Neural progenitor cell (in vitro differentiated cells): ENCODE measurements around the gene FYTTD1. TPM values are rescaled to one million over a fixed set of nuclear protein-coding genes. Genes with fewer than 3 reads are reported as not detected.

Experiments
- DNase-seq: peaks from one replicate; pipeline ENCODE4 v3.0.0-alpha.2; 2016; ENCODE audit warnings: low spot score
- H2AFZ ChIP-seq: fragments of 200-600 bp; sonication (generic); replicated peaks from 2 replicates; pipeline ENCODE4 v1.6.1; 2016; ENCODE audit warnings: antibody characterized with exemption
- H3F3A ChIP-seq: fragments of 200-600 bp; sonication (generic); 2 replicates; pipeline ENCODE4 v1.6.1; 2016; ENCODE audit warnings: antibody characterized with exemption, low read depth
- H3K27ac ChIP-seq: fragments of 200-600 bp; sonication (generic); 2 replicates; pipeline ENCODE4 v1.5.1; 2016; ENCODE audit warnings: mild to moderate bottlenecking
- H3K27me3 ChIP-seq: fragments of 200-600 bp; sonication (generic); 2 replicates; pipeline ENCODE4 v1.6.1; 2016; ENCODE audit warnings: mild to moderate bottlenecking, moderate library complexity
- H3K36me3 ChIP-seq: fragments of 200-600 bp; sonication (generic); 2 replicates; pipeline ENCODE4 v1.5.1; 2016
- H3K4me1 ChIP-seq: fragments of 200-600 bp; sonication (generic); 2 replicates; pipeline ENCODE4 v1.6.1; 2016; ENCODE audit warnings: mixed run types
- H3K4me2 ChIP-seq: fragments of 200-600 bp; sonication (generic); 2 replicates; pipeline ENCODE4 v1.6.1; 2016
- H3K4me3 ChIP-seq: fragments of 200-600 bp; sonication (generic); 2 replicates; pipeline ENCODE4 v1.5.1; 2016
- H3K79me2 ChIP-seq: fragments of 200-600 bp; sonication (generic); 2 replicates; pipeline ENCODE4 v1.6.1; 2016; ENCODE audit warnings: low read depth
- H3K9ac ChIP-seq: fragments of 200-600 bp; sonication (generic); 2 replicates; pipeline ENCODE4 v1.6.1; 2016
- H3K9me3 ChIP-seq: fragments of 200-600 bp; sonication (generic); 2 replicates; pipeline ENCODE4 v1.5.1; 2016; ENCODE audit warnings: low read depth
- H4K20me1 ChIP-seq: fragments of 200-600 bp; sonication (generic); 2 replicates; pipeline ENCODE4 v1.6.1; 2016; ENCODE audit warnings: low read depth
- H3K27ac Mint-ChIP-seq: 3 replicates; pipeline ENCODE4 v1.8.0; 2021; ENCODE audit warnings: mixed read lengths
- H3K27me3 Mint-ChIP-seq: 2 replicates; pipeline ENCODE4 v1.8.0; 2022; ENCODE audit warnings: low read depth, mild to moderate bottlenecking, inconsistent platforms, moderate library complexity, mixed read lengths; ENCODE audit not compliant: insufficient read depth
- H3K36me3 Mint-ChIP-seq: 3 replicates; pipeline ENCODE4 v1.8.0; 2021; ENCODE audit warnings: mixed read lengths
- H3K4me1 Mint-ChIP-seq: 3 replicates; pipeline ENCODE4 v1.8.0; 2021; ENCODE audit warnings: mixed read lengths
- H3K4me3 Mint-ChIP-seq: 3 replicates; pipeline ENCODE4 v1.8.0; 2021; ENCODE audit warnings: mild to moderate bottlenecking, moderate library complexity, mixed read lengths
- H3K9me3 Mint-ChIP-seq: 3 replicates; pipeline ENCODE4 v1.8.0; 2020; ENCODE audit warnings: mixed read lengths
- EZH2 ChIP-seq: fragments of 200-600 bp; sonication (generic); IDR thresholded peaks from 2 replicates; pipeline ENCODE4 v1.6.1; 2017; ENCODE audit warnings: antibody characterized with exemption, mild to moderate bottlenecking, moderate library complexity
- EZH2phosphoT487 ChIP-seq: fragments of 200-600 bp; sonication (generic); IDR thresholded peaks from 2 replicates; pipeline ENCODE4 v1.6.1; 2017; ENCODE audit warnings: antibody characterized with exemption
- total RNA-seq: library from RNA; depleted of rRNA; stranded (reverse); fragments of >200 nt; gene quantifications from 2 replicates; pipeline ENCODE4 v1.2.3, GENCODE V29; 2015; ENCODE audit warnings: low replicate concordance
- TF ChIP-seq, protein P1 (sequence below): fragments of 200-600 bp; sonication (generic); IDR thresholded peaks from 2 replicates; pipeline ENCODE4 v1.5.1; 2017; ENCODE audit warnings: antibody characterized with exemption, mild to moderate bottlenecking

Gene FYTTD1
- total RNA-seq, 1 donor from 2014 or later: 104 TPM

DNA sequence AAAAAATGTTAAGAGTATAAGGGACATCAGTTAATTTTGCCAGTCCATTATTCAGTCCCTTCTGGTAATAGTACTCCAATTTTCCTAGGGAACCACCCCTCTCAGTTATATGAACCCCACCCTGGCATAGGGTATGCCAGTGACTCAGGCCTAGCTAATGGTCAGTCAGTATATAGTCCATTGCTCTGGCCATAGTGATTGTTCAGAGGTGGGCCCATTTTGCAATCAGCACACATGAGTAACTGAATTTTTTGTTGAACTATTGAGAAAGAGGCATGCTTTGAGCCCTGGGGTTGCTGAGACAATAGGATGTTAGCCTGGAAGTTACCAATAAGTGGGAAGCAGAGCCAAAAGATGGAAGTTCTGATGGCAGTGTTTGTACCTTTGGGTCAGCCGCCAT lies 45.5 kb downstream of the FYTTD1 start:
- no peak overlapping the region for H3K27ac ChIP-seq

DNA sequence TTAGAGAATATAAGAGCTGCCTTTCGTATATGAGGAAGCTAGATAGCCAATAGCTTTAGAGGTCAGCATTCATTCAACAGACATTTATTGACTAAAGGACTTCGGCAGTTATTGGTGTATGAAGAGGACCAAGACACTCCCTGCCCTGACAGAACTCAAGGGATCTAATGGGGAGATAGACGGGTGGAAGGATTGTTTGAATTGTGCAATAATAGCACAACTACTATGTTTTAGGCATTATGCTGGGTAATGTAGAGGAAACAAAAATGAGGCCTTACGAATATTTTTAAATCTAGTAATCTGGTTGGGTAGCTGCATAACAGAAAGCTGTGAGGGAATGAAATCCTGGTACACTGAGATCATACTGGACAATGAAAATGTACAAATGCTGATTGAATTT lies 46.4 kb downstream of the FYTTD1 start:
- no peak overlapping the region for H3K4me2 ChIP-seq
- no peak overlapping the region for H3K9ac ChIP-seq
- peaks cover 22% of the 10 kb centered on the region for H3K36me3 Mint-ChIP-seq
- no peaks in the 10 kb centered on the region for H3K27me3 ChIP-seq
- peaks cover 61% of the 10 kb centered on the region for H4K20me1 ChIP-seq
- no peak overlapping the region for H3K27ac Mint-ChIP-seq
- H2AFZ ChIP-seq: no peak overlapping the region
- no peak overlapping the region for H3K4me3 ChIP-seq
- TF ChIP-seq, protein P1, sequence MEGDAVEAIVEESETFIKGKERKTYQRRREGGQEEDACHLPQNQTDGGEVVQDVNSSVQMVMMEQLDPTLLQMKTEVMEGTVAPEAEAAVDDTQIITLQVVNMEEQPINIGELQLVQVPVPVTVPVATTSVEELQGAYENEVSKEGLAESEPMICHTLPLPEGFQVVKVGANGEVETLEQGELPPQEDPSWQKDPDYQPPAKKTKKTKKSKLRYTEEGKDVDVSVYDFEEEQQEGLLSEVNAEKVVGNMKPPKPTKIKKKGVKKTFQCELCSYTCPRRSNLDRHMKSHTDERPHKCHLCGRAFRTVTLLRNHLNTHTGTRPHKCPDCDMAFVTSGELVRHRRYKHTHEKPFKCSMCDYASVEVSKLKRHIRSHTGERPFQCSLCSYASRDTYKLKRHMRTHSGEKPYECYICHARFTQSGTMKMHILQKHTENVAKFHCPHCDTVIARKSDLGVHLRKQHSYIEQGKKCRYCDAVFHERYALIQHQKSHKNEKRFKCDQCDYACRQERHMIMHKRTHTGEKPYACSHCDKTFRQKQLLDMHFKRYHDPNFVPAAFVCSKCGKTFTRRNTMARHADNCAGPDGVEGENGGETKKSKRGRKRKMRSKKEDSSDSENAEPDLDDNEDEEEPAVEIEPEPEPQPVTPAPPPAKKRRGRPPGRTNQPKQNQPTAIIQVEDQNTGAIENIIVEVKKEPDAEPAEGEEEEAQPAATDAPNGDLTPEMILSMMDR: no peak
- TF ChIP-seq EZH2: no peak
- TF ChIP-seq EZH2phosphoT487: no peak
- no peaks in the 10 kb centered on the region for H3F3A ChIP-seq
- H3K4me3 Mint-ChIP-seq: no peak overlapping the region
- H3K36me3 ChIP-seq: peaks cover 4% of the 10 kb centered on the region
- H3K27me3 Mint-ChIP-seq: peaks cover 3% of the 10 kb centered on the region
- H3K4me1 Mint-ChIP-seq: peaks cover 10% of the 10 kb centered on the region
- H3K4me1 ChIP-seq: peaks cover 5% of the 10 kb centered on the region
- H3K9me3 ChIP-seq: no peaks in the 10 kb centered on the region
- DNase-seq: no peak
- H3K9me3 Mint-ChIP-seq: peaks cover 3% of the 10 kb centered on the region
- H3K79me2 ChIP-seq: peaks cover 100% of the 10 kb centered on the region
- no peak overlapping the region for H3K27ac ChIP-seq

More for the DNA sequence above, 45.5 kb downstream of the FYTTD1 start:
- Histone ChIP-seq H3K79me2 (peaks cover 91% of the 10 kb centered on the region), H3K9me3 (no peaks in the 10 kb centered on the region), H3K4me1 (peaks cover 5% of the 10 kb centered on the region), H3F3A (peaks cover 2% of the 10 kb centered on the region), H3K27me3 (no peaks in the 10 kb centered on the region), H4K20me1 (peaks cover 57% of the 10 kb centered on the region), H3K4me3 (no peak overlapping the region), H3K9ac (no peak overlapping the region), H3K36me3 (peaks cover 1% of the 10 kb centered on the region), H3K4me2 (no peak overlapping the region), H2AFZ (no peak overlapping the region)
- TF ChIP-seq EZH2: no peak
- TF ChIP-seq, protein P1: no peak
- no peak for TF ChIP-seq EZH2phosphoT487
- no peak overlapping the region for H3K4me3 Mint-ChIP-seq
- H3K36me3 Mint-ChIP-seq: peaks cover 19% of the 10 kb centered on the region
- no peak for DNase-seq
- no peak overlapping the region for H3K27ac Mint-ChIP-seq
- H3K27me3 Mint-ChIP-seq: peaks cover 7% of the 10 kb centered on the region
- H3K4me1 Mint-ChIP-seq: peaks cover 10% of the 10 kb centered on the region
- peaks cover 2% of the 10 kb centered on the region for H3K9me3 Mint-ChIP-seq

DNA sequence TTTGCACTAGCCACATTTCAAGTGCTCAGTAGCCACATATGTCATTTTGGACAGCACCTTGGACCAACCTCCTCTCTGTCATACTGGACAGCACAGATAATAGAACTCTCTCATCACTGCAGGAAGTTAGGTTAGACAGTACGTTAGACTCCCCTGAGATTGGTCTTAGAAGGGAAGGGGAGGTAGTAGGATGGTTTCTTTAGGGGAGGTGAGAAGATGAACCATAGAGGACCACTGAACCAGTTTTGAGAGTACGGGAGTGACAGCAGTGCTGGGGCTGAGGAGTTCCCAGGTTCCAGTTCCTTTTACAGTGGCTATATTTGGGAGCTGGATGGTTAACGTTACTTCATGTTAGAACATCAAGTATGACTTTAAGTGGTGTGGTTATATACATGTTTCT lies 49.2 kb downstream of the FYTTD1 start:
- H3K4me1 Mint-ChIP-seq: peaks cover 2% of the 10 kb centered on the region
- H3K27ac Mint-ChIP-seq: no peak overlapping the region
- H3K36me3 Mint-ChIP-seq: peaks cover 24% of the 10 kb centered on the region
- H3K4me3 ChIP-seq: no peak overlapping the region
- peaks cover 63% of the 10 kb centered on the region for H4K20me1 ChIP-seq
- no peaks in the 10 kb centered on the region for H3K27me3 ChIP-seq
- H3F3A ChIP-seq: no peaks in the 10 kb centered on the region
- no peak overlapping the region for H3K9ac ChIP-seq
- H3K27ac ChIP-seq: no peak overlapping the region
- DNase-seq: no peak
- H3K9me3 Mint-ChIP-seq: peaks cover 12% of the 10 kb centered on the region
- no peaks in the 10 kb centered on the region for H3K4me1 ChIP-seq
- TF ChIP-seq, protein P1: no peak
- TF ChIP-seq EZH2phosphoT487 (no peak), EZH2 (no peak)
- peaks cover 4% of the 10 kb centered on the region for H3K36me3 ChIP-seq
- H3K9me3 ChIP-seq: no peaks in the 10 kb centered on the region
- peaks cover 100% of the 10 kb centered on the region for H3K79me2 ChIP-seq
- no peaks in the 10 kb centered on the region for H3K27me3 Mint-ChIP-seq
- H3K4me3 Mint-ChIP-seq: no peak overlapping the region
- no peak overlapping the region for H3K4me2 ChIP-seq
- H2AFZ ChIP-seq: no peak overlapping the region
